Body of pancreas (tissue), 4 donors: Measurements from ENCODE around the gene ZNF230.

ENCODE experiments used
- CTCF ChIP-seq, 7 experiments: fragments of 450-650 bp in 4 of 7; fragments of 200-600 bp in 3 of 7; sonication (generic) in 3 of 7; IDR thresholded peaks; one replicate each; pipeline ENCODE4 v1.5.1; 2016 to 2019; ENCODE audit warnings: antibody characterized with exemption in 7 of 7
- POLR2A ChIP-seq, 3 donors: fragments of 450-650 bp; IDR thresholded peaks; one replicate each; pipeline ENCODE4 v1.6.1; 2016; ENCODE audit warnings: antibody characterized with exemption in 3 of 3, mild to moderate bottlenecking in 2 of 3

- TF ChIP-seq CTCF (IDR thresholded peaks at IDR 0.05) (no peak), POLR2A (IDR thresholded peaks at IDR 0.05) (no peak)
These were observed 29.3 kb downstream of the ZNF230 start for GRCh38 chr19:44032001-44032610.
